ENCODE data around the gene SLC6A5. TPM values are rescaled to one million over a fixed set of nuclear protein-coding genes. Genes with fewer than 3 reads are reported as not detected.

Gene SLC6A5
- total RNA-seq, 1 donor from 2014 or later: not detected

DNA sequence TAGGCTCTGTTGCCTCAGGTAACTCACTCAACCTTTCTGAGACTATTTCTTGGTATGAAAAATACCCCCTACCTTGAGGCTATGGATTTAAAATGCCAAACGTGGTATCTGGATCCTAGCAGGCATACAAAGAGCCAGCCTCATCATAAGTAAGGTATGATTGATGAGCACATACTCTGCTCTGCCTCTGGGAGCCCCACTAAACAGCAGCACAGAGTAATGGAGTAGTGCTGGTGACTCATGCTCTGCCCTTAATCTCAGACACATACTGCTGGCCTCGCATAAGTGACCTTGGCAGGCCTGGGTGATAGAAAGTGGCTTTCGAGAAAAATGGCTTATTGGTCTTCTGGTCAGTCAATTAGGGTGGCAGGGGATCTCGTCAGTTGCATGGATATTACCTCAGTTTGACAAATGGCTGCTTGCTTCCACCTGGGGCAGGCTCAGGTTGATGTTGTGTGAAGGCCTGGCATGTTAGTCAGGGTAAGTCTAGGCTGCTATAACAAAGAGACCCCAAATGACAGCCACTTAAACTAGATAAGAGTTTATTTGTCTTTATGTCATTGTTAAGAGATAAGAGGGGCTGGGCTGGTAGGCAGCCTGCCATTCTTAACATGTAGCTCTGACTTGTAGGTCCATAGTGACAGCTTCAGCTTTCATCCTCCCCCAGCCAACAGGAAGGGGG lies 15.2 kb upstream of the SLC6A5 start:
- Mint-ChIP-seq H3K9me3 (no peaks in the 10 kb centered on the region), H3K4me3 (no peak overlapping the region), H3K27ac (no peak overlapping the region), H3K27me3 (peaks cover 2% of the 10 kb centered on the region), H3K4me1 (no peaks in the 10 kb centered on the region), H3K36me3 (ENCODE audit: low read depth) (no peaks in the 10 kb centered on the region)
- intact Hi-C loops (cut with micrococcal nuclease): no loop called here
- DNase-seq: no peak

DNA sequence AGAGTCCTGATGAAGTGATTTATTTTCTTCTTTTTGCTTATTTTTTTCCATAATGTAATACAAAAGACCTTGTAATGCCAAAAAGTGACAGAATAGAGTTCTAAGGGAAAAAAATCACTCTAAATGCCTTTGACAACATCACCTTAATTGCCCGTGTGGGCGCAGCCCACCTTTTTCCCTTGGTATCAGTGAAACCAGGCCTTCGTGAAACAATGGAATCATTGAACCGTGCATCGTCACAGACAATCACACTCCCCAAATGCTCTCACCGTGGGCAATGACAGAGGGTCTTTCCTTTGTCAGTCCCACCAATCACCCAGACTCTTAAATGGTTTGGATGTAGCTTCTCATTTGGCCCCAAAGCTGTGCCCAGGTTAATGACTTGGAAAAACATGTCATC lies 9.6 kb upstream of the SLC6A5 start:
- no peak overlapping the region for H3K27ac Mint-ChIP-seq
- no peak overlapping the region for H3K4me3 Mint-ChIP-seq
- no peaks in the 10 kb centered on the region for H3K4me1 Mint-ChIP-seq
- no peak for DNase-seq
- H3K36me3 Mint-ChIP-seq (ENCODE audit: low read depth): no peaks in the 10 kb centered on the region
- intact Hi-C loops (cut with micrococcal nuclease): no loop called here
- H3K27me3 Mint-ChIP-seq: peaks cover 15% of the 10 kb centered on the region
- H3K9me3 Mint-ChIP-seq: no peaks in the 10 kb centered on the region

- Mint-ChIP-seq H3K4me1 (no peaks in the 10 kb centered on the region), H3K36me3 (ENCODE audit: low read depth) (no peaks in the 10 kb centered on the region), H3K27me3 (peaks cover 21% of the 10 kb centered on the region), H3K27ac (no peak overlapping the region), H3K9me3 (no peaks in the 10 kb centered on the region), H3K4me3 (no peak overlapping the region)
- intact Hi-C loops (cut with micrococcal nuclease): no loop called here
- no peak for DNase-seq
Measured at GRCh38 chr11:20590381-20590780, 9.0 kb upstream of the SLC6A5 start.

GRCh38 chr11:20592741-20593140 lies 6.7 kb upstream of the SLC6A5 start:
- no peak for DNase-seq
- Mint-ChIP-seq H3K27ac (no peak overlapping the region), H3K4me1 (no peaks in the 10 kb centered on the region), H3K9me3 (peaks cover 3% of the 10 kb centered on the region), H3K4me3 (no peak overlapping the region), H3K27me3 (peaks cover 43% of the 10 kb centered on the region), H3K36me3 (ENCODE audit: low read depth) (no peaks in the 10 kb centered on the region)
- intact Hi-C loops (cut with micrococcal nuclease): no loop called here

DNA sequence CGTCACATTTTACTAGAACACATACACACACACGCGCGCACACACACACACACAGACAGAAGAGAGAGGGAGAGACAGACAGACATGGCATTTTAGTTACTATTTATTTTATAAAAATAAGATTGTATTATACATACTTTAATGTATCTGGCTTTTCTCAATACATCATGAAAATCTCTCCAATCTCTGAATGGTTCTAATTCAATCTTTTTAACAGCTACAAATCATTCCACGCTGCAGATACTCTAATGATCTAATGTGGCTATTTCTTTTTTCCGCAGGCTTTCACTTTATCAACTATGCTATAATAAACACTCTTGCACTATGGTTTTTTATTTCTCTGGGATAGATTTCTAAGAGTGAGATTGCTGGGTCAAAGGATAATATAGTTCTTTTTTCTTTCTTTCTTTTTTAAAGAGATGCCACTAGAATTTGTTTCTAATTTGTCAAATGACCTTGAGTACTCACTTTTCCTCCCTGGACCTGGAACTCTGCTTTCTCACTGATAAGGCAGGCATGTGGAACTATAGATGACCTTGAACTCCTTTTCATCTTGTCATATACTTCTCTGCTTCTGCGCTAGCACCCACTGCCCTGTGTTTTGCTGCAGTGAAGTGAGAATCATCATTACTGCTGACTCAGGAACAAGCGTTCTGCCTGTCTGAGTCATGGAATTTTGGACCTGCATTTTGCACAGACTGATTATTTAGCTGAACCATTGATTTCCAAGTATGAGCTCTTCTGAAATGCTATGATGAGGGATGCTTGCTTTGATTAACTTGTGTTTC lies 4.9 kb upstream of the SLC6A5 start:
- DNase-seq: no peak
- Mint-ChIP-seq H3K4me3 (no peak overlapping the region), H3K27me3 (peaks cover 58% of the 10 kb centered on the region), H3K36me3 (ENCODE audit: low read depth) (no peaks in the 10 kb centered on the region), H3K27ac (no peak overlapping the region), H3K9me3 (peaks cover 3% of the 10 kb centered on the region), H3K4me1 (no peaks in the 10 kb centered on the region)
- intact Hi-C loops (cut with micrococcal nuclease): loop anchor here (5.0 kb wide), 1 partner anchor 78 kb away; no protein-coding TSS in a partner anchor

DNA sequence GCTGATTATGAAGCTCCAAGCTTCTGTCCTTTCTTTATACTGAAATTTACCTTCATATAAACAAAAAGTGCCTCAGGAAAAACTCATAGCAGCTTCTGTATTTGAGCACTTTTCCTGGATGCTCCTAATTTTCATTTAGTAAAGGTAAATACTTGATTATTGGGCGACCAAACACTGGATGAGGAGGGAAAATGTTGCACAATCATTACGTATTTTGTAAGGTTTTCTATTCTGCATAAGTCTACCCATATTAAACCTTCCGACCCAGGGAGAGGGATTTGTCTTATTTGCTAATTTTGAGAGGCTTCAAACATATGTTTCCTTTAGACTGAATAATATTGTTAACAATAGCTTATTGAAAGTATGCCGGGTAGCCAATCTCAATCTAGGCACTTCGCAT lies 4.3 kb upstream of the SLC6A5 start:
- Mint-ChIP-seq H3K27me3 (peaks cover 64% of the 10 kb centered on the region), H3K36me3 (ENCODE audit: low read depth) (peaks cover 2% of the 10 kb centered on the region), H3K9me3 (peaks cover 9% of the 10 kb centered on the region), H3K4me1 (no peaks in the 10 kb centered on the region), H3K4me3 (no peak overlapping the region), H3K27ac (no peak overlapping the region)
- DNase-seq: no peak
- intact Hi-C loops (cut with micrococcal nuclease): loop anchor here (5.0 kb wide), 1 partner anchor 77 kb away; no protein-coding TSS in a partner anchor

DNA sequence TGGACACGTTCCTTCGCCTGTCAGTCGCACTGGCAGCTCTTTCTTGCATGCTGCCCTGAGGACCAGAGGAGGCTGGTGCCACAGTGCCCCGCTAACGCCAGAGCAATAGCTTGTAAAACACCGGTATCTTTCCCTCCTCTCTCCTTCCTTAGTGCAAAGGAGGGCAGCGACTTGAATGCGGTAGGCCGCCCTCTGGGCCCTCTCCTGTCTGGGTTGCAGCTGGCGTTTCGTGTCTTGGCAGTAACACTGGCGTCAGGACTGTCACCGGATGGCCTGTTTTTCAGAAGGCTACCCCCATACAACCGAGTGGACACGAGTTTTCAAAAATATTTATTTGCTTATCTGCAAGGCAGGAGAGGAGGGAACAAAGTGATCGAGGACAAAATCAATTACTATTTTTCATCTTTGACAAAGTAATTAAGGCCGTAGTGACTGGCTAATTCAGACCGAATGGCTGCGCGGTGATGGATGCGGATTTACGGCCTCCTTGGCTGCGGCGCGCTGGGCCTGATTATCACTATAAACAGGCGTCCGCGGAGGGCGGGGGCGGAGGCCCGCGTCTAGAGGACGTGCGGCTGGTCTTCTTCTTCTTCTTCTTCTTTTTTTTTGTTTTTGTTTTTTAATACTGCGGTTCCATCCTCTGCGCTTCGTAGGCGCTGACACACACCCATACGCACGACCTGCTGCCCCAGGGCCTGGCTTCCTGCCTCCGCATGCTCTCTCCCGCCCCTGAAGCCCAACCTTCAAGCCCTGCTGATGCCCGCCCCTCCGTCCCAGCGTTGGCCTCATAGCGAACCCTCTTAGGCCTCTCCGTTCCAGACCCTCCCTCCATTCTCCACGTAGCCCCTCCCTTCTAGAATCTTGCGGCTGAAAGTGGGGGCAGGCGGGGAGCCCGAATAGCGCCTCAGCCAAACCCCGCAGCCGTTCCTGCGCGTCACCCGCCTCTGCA lies 2.9 kb upstream of the SLC6A5 start:
- intact Hi-C loops (cut with micrococcal nuclease): loop anchor here (5.0 kb wide), 1 partner anchor 76 kb away; no protein-coding TSS in a partner anchor

DNA sequence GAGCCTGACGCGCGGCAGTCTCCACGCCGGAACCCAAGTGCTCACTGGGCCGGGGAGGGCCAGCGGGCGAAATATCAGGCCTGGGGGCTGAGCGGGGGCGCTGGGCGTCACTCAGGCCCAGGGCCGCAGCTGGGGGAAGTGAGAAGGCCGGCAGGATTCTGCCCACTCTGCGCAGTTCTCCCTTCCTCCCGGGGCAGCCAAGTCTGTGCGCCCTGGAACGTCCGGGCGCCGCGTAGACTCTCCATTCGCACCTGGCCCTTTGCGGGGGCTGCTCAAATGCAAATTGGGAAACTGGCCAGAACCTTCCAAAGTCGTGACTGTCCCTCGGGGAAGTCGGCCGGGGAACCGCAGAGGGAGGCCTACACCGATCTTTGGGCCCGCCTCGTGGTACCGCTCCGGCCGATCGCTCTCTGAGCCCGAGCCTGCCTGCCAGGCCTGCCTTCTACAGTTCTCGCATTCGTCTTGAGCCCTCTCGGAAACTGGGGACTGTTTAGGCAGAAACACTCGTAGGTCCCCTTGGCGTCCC lies 2.2 kb upstream of the SLC6A5 start:
- no peaks in the 10 kb centered on the region for H3K4me1 Mint-ChIP-seq
- H3K27ac Mint-ChIP-seq: no peak overlapping the region
- H3K27me3 Mint-ChIP-seq: peaks cover 81% of the 10 kb centered on the region
- intact Hi-C loops (cut with micrococcal nuclease): loop anchor here (5.0 kb wide), 1 partner anchor 75 kb away; no protein-coding TSS in a partner anchor
- no peak for DNase-seq
- peaks cover 9% of the 10 kb centered on the region for H3K9me3 Mint-ChIP-seq
- H3K4me3 Mint-ChIP-seq: no peak overlapping the region
- peaks cover 2% of the 10 kb centered on the region for H3K36me3 Mint-ChIP-seq (ENCODE audit: low read depth)

More for the DNA sequence above, 2.9 kb upstream of the SLC6A5 start:
- Mint-ChIP-seq H3K4me1 (no peaks in the 10 kb centered on the region), H3K9me3 (peaks cover 9% of the 10 kb centered on the region), H3K27ac (peak overlapping the region; percentile 49), H3K27me3 (peaks cover 75% of the 10 kb centered on the region), H3K36me3 (ENCODE audit: low read depth) (peaks cover 2% of the 10 kb centered on the region), H3K4me3 (peak overlapping the region; percentile 28)
- DNase-seq: no peak

DNA sequence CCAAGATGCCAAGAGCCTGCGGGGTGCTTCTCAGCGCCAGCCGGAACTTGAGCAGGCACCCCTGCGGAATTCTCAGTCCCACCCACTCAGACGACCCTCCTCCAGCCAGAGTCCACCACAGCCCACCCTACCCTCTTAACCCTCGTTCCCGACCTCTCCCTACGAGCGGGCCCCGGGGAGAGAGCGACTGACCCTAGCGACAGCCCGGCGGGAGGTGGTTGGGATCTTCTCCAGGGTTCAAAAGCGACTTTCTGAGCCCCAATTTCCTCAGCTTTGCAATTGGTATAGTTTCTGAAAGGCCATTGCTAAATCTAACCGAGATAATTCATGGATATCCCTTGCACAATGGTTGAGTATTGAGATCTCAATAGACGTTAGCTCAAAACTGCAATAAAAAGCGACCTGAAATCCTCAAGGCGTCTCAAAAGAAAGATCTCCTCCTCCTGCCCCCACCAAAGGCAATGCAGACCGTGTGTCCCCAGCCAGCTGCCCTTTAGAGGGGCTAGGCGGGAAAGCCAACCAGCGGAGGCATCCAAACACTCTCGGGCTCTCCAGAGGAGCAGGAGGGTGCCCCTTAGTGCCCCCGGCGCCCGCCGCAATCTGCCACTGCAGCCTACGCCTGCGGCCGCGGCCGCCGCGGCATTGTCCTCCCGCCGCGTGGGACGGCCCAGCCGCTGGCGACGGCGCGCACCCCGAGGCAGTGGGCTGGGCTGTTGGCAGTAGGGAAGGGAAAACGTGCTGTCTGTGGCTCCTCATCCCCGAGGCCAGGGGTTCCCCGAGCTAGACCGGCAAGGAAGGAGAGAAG lies 1.5 kb upstream of the SLC6A5 start:
- Mint-ChIP-seq H3K27me3 (peaks cover 84% of the 10 kb centered on the region), H3K4me1 (no peaks in the 10 kb centered on the region), H3K27ac (no peak overlapping the region), H3K36me3 (ENCODE audit: low read depth) (peaks cover 2% of the 10 kb centered on the region), H3K4me3 (no peak overlapping the region), H3K9me3 (peaks cover 9% of the 10 kb centered on the region)
- intact Hi-C loops (cut with micrococcal nuclease): loop anchor here (2.0 to 5.0 kb wide), 2 partner anchors 74 to 435 kb away; no protein-coding TSS in a partner anchor
- no peak for DNase-seq

GRCh38 chr11:20598492-20598891 lies 916 bp upstream of the SLC6A5 start:
- H3K36me3 Mint-ChIP-seq (ENCODE audit: low read depth): peaks cover 2% of the 10 kb centered on the region
- H3K27ac Mint-ChIP-seq: peak overlapping the region; percentile 3
- intact Hi-C loops (cut with micrococcal nuclease): loop anchor here (2.0 to 5.0 kb wide), 2 partner anchors 74 to 436 kb away; no protein-coding TSS in a partner anchor
- peaks cover 88% of the 10 kb centered on the region for H3K27me3 Mint-ChIP-seq
- no peak overlapping the region for H3K4me3 Mint-ChIP-seq
- DNase-seq: no peak
- H3K9me3 Mint-ChIP-seq: peaks cover 9% of the 10 kb centered on the region
- H3K4me1 Mint-ChIP-seq: no peaks in the 10 kb centered on the region

GRCh38 chr11:20600020-20600346 lies 575 bp downstream of the SLC6A5 start:
- Mint-ChIP-seq H3K27ac (no peak overlapping the region), H3K4me1 (no peaks in the 10 kb centered on the region)
- intact Hi-C loops (cut with micrococcal nuclease): no loop called here

DNA sequence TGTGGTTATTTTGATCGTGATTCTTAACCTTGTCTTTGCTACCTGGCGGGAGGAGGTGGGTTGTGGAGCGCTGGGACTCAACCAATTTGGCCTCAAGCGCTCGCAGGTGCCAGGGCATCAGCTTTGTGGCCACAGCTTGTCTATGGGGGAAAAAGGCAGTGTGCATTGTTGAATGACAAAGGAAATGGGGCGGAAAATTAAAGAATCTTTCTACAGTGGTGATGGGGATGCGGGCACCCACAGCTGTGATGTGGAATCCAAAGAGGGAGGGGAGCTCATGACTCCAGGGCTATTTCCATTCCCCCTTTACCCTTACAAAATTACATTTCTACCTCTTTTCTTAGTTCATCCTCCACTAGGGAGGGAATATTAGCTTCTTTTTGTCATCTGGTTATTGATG lies 1.1 kb downstream of the SLC6A5 start:
- Mint-ChIP-seq H3K36me3 (ENCODE audit: low read depth) (peaks cover 2% of the 10 kb centered on the region), H3K27ac (no peak overlapping the region), H3K9me3 (peaks cover 9% of the 10 kb centered on the region), H3K4me1 (no peaks in the 10 kb centered on the region), H3K4me3 (no peak overlapping the region), H3K27me3 (peaks cover 92% of the 10 kb centered on the region)
- no peak for DNase-seq
- intact Hi-C loops (cut with micrococcal nuclease): no loop called here

More at GRCh38 chr11:20600020-20600346, 575 bp downstream of the SLC6A5 start:
- H3K27me3 Mint-ChIP-seq: peaks cover 92% of the 10 kb centered on the region
- H3K4me3 Mint-ChIP-seq: no peak overlapping the region
- no peak for DNase-seq
- H3K9me3 Mint-ChIP-seq: peaks cover 9% of the 10 kb centered on the region
- peaks cover 2% of the 10 kb centered on the region for H3K36me3 Mint-ChIP-seq (ENCODE audit: low read depth)
